GM18861 (cell line): Measurements from ENCODE around the gene ACYP1.
"Not testable (repeated sequence)": the region's sequence is repeated elsewhere in the genome, so short reads cannot be mapped to it uniquely, and the experiment has no call there.

Source experiments
- ATAC-seq: cut with Tn5 transposase; IDR thresholded peaks from one replicate; pipeline ENCODE4 v1.9.1; 2021; ENCODE audit not compliant: unreplicated experiment

ACYP1 gene

GRCh38 chr14:75068294-75069120, 4.7 kb upstream of the ACYP1 start:
- no peak for ATAC-seq

DNA sequence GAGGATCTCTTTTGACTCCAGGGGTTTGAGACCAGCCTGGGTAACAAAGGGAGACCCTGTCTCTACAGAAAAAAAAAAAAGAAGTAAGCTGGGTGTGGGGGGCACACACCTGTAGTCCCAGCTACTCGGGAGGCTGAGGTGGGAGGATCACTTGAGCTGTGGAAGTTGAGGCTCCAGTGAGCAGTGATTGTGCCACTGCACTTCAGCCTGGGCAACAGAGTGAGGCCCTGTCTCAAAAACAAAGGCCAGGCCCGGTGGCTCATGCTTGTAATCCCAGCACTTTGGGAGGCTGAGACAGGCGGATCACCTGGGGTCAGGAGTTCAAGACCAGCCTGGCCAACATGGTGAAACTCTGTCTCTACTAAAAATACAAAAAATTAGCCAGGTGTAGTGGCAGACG, 3.9 kb upstream of the ACYP1 start:
- ATAC-seq = not testable (repeated sequence)

DNA sequence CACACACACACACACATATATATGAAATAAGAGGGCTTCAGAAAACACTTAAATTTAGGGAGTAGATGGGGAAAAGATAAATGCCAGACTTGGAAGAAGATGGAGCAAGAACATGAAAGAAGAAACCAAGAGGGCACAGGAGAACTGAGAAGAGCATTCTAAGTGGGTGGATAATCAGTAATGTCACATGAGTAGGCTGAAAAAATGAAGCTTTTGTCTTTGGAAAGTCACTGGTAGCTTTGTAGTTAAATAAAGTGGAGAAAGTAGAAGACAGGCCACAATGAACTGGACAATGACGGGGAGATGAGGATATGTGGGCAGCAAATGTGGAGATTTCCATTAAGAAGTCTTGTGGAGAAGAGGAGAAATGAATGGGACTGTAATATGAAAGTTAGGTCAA, 3.4 kb upstream of the ACYP1 start:
- ATAC-seq = no peak

DNA sequence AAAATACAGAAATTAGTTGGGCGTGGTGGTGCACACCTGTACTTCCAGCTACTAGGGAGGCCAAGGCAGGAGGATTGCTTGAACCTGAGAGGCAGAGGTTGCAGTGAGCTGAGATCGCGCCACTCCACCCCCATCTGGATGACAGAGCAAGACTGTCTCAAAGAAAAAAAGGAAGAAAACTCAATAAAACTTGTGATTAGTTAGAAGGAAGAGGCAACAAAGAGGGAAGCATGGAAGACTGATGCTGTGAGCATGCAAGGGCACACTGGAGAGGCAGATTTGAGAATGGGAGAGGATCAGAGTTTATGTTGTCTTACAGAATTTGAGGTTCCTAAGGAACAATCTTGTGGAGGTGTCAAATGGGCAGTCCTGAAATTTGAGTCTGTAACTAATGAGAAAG, 2.9 kb upstream of the ACYP1 start:
- ATAC-seq = no peak

DNA sequence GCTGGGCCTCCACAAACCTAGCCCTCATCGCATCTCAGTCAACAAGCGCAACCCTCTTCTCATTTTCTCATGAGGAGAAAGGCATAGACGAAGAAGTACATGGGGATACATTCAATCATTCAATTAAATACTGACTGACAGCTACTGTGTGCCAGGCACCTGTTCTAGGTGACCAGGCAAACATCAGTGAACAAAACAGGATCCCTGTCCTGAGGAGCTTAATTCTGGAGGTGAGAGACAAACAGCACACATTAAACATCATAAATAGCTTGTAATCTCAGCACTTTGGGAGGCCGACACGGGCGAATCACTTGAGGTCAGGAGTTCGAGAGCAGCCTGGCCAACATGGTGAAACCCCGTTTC, 362 bp upstream of the ACYP1 start:
- ATAC-seq = no peak

GRCh38 chr14:75063013-75063412, 811 bp downstream of the ACYP1 start:
- no peak for ATAC-seq

DNA sequence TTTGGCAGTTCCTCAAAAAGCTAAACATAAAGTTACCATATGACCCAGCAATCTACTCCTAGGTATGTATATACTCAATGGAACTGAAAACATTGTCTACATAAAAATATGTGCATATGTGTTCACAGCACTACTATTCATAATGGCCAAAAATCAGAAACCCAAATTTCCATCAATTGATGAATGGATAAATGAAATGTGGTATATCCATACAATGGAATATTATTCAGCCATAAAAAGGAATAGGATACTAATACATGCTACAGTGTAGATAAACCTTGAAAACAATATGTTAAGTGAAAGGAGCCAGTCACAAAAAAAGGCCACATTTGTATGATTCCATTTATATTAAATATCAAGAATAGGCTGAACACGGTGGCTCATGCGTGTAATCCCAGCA, 3.4 kb downstream of the ACYP1 start:
- ATAC-seq = no peak

- no peak for ATAC-seq
These were observed 4.2 kb downstream of the ACYP1 start for GRCh38 chr14:75059642-75060041.

DNA sequence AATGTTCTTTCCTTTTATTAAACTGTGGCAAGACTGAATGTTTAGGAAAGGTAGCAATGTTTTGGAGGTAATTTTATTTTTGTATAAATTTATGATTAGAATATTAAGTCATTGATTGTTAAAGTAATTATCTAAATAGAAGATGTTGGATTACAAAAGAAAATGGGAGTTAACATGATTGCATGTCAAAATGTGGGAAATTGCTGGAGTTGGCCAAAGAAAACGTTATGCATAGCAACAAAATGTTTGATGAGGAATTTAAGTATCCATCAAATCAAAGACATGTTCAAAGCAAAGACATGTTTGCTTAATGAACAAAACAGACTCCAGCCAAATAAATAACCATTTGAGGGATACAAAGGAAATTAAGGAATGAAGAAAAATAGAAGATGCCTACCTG, 9.4 kb downstream of the ACYP1 start:
- ATAC-seq = no peak

GRCh38 chr14:75053396-75054291, 10.2 kb downstream of the ACYP1 start:
- no peak for ATAC-seq

DNA sequence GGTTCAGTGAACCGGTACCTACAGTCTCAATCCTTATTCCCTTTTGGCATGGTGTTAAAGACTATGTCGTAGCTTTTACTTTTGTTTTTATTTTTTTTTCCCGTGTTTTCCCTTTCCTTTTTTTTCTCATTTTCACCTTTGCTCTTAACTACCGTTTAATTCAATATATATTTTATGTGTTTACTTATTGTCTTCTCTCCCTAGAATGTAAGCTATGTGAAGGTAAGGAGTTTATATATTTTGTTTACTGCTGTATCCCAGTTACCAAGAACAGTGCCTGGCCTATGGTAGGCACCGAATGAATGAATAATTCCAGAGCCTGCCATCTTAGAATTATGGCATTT, 12.3 kb downstream of the ACYP1 start:
- ATAC-seq = no peak

DNA sequence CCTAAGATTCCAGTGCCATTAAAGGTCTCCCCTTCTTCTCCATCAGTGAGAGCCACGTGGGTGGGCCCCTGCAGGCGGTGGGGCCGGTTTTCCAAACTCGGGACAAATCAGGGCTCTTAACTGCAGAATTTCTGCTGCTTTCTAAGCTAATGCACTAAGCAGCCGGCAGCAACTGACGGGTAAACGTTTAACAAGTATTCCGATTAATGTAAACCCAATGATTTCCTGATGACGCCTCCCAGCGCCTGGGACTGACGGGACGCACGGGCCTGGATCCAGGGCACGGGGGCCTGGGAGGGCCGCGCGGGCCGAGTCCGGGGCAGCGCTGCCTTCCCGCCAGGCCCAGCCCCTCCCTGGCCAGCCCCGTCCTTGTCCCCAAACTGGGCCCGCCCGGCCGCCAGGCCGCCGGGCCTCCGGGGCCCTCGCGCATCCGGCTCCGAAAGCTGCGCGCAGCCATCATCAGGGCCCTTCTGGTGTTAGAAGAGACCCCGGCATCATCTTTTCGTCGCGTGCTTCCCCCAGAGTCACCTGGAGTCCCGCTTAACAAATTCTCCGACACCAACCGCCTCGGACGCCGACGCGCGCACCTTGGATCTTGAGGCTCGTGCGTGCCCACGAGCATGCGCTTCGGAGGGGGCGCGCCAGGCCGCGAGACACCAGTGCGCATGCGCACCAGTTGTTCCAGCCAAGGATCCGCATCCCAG, 12.8 kb downstream of the ACYP1 start, which contains the start of gene MLH3:
Gene MLH3, minus strand, starts transcription at position 616 of the 704 bp plus-strand sequence. CDS start 1,812 bp downstream, outside the sequence.
- ATAC-seq = peak; percentile 53

DNA sequence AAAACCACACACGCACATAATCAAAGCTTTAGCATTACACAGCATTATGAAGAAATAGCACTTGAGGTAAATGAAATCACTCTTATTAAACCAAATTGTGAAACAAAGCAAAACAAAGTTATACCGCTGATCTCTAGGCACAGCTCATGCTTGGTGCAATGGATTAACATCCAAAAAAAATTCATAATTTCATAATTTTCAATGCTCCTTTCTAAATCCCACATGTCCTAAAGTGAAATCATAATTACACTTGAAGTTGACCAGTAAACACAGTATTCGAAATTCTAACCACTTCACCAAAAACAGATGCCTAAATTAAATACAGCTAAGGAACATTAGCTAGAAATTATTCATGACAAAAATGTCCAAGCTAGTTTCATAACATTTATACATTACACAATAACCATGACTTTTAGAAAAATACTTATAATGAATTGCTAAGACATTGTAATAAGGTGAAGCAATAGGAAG, 14.1 kb downstream of the ACYP1 start:
- ATAC-seq = no peak

- no peak for ATAC-seq
These were observed 14.7 kb downstream of the ACYP1 start for GRCh38 chr14:75049136-75049535.

- no peak for ATAC-seq
These were observed 15.7 kb downstream of the ACYP1 start for GRCh38 chr14:75048101-75048500.

- ATAC-seq = no peak
These were observed 16.3 kb downstream of the ACYP1 start for GRCh38 chr14:75047506-75047905.

- no peak for ATAC-seq
These were observed 16.9 kb downstream of the ACYP1 start for GRCh38 chr14:75046899-75047298.

DNA sequence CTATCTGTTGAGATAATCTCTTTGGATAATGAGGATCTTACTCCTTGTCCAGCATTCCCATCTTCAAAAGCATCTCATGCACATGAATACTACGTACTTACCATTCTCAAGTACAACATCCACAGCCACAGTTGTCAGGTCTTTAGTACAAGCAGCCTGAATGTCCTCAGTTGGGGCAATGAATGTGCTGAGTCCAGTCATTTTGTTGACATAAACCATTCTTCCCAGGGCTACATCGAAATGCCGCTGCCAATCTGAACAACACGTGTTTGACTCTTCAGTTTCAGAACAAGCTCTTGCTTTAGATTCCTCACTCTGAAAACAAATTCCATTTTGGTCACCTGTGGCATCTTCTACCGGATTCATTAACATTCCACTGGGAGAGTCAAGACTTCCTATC, 17.5 kb downstream of the ACYP1 start:
- ATAC-seq = no peak

DNA sequence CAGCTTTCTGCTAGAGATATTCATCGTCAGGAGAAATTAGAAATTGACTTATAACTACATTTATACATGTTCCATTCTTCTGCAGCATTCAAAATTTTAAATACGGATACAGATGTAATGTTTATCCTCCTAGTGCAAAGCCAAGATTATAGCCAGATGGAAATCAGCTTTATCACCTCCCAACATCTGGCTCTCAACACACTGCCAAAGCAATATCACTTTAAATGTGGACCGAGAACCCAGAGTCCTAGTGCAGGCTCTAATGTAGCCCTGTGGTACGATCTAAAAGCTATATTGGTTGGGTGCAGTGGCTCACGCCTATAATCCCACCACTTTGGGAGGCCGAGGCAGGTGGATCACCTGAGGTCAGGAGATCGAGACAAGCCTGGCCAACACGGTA, 19.1 kb downstream of the ACYP1 start:
- no peak for ATAC-seq

DNA sequence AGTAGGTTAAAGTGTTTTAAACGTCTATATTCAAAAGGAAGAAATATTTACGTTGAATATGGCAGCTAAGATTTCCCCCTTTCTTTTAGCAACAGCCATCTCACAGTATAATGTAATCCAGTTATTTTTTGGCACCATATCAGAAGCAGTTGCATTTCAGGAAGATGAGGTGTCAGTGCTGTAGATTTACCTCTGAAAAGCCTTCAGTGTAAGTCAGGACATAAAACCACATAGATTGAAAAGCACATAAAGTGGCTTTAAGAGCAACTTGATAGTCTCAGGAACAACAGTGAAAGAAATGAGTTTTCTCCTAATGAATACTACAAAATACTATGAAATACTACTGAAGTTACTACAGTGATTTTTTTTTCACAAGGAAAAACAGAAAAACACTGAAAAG, 19.5 kb downstream of the ACYP1 start:
- no peak for ATAC-seq

GRCh38 chr14:75042035-75042434, 21.8 kb downstream of the ACYP1 start:
- ATAC-seq = no peak
